Stomach (tissue), 4 donors: ENCODE data around the gene TNFRSF6B.

Source experiments
- EP300 ChIP-seq: sonication (generic); formaldehyde crosslinking; IDR thresholded peaks from one replicate; pipeline ENCODE4 v1.6.1; 2017; ENCODE audit warnings: antibody characterized with exemption
- POLR2A ChIP-seq, 4 donors: fragments of 450-650 bp; IDR thresholded peaks; one replicate each; pipeline ENCODE4 v1.6.1; 2016; ENCODE audit warnings: antibody characterized with exemption in 4 of 4, control low read depth in 2 of 4, mild to moderate bottlenecking in 1 of 4, moderate library complexity in 1 of 4
- TF ChIP-seq, protein P1 (sequence below), 7 experiments: fragments of 450-650 bp in 4 of 7; fragments of 200-600 bp in 3 of 7; sonication (generic) in 3 of 7; IDR thresholded peaks; one replicate each; pipeline ENCODE4 v1.5.1; 2016 to 2019; ENCODE audit warnings: antibody characterized with exemption in 7 of 7, control low read depth in 2 of 7, mild to moderate bottlenecking in 1 of 7

- TF ChIP-seq EP300 (no peak), POLR2A (IDR thresholded peaks at IDR 0.05) (no peak)
- TF ChIP-seq, protein P1, sequence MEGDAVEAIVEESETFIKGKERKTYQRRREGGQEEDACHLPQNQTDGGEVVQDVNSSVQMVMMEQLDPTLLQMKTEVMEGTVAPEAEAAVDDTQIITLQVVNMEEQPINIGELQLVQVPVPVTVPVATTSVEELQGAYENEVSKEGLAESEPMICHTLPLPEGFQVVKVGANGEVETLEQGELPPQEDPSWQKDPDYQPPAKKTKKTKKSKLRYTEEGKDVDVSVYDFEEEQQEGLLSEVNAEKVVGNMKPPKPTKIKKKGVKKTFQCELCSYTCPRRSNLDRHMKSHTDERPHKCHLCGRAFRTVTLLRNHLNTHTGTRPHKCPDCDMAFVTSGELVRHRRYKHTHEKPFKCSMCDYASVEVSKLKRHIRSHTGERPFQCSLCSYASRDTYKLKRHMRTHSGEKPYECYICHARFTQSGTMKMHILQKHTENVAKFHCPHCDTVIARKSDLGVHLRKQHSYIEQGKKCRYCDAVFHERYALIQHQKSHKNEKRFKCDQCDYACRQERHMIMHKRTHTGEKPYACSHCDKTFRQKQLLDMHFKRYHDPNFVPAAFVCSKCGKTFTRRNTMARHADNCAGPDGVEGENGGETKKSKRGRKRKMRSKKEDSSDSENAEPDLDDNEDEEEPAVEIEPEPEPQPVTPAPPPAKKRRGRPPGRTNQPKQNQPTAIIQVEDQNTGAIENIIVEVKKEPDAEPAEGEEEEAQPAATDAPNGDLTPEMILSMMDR (IDR thresholded peaks at IDR 0.05), result peak in 1 of 7 experiments; percentile 35
These were observed 38.3 kb upstream of the TNFRSF6B start, which contains the start of gene RTEL1 for GRCh38 chr20:63657937-63658748.
